ENCODE data around the gene SERPINA12.
"Not testable (repeated sequence)": the region's sequence is repeated elsewhere in the genome, so short reads cannot be mapped to it uniquely, and the experiment has no call there.

The SERPINA12 gene

DNA sequence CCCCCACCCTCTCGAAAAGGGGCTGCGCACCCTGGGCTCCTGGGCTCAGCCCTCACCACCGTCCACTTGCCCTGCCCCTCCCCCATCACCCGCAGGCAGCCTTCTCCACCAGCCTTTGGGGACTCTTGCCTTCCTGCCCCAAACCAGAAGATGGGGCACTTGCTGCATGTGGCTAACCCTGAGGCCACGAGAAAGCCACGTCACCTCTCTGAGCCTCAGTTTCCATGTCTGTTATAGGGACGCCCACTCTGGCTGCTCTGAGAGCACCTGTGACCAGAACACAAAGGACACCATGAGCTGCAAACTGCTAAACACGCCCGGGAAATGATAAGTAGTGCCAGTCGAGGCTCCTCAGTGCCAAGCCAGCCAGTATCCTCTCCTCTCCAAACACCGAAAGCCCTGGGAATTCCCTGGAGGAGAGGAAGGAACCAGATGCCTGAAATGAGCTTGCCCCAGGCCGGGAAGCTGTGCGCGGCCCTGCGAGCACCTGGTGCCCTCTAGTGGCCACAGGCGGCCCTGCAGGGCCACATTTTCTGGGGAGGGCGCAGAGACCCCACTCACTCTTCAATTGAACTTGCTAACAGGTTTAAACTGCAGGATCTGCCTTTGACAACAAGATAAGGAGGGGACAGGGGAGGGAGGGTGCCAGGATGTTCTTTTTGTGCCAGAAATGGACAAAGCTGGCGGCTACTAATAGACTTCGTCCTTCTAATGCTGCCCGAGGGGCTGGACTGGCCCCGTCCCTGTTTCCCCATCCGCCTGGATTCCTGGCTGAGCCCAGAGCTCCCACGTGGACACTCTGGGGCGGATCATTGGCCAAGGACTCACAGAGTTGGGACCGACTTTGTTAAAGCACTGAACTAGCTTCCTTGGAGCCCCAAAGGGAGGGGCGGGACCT, 23.1 kb downstream of the SERPINA12 start:
- FAIRE-seq: no peak

GRCh38 chr14:94484481-94484880, 24.8 kb downstream of the SERPINA12 start:
- no peak for FAIRE-seq

DNA sequence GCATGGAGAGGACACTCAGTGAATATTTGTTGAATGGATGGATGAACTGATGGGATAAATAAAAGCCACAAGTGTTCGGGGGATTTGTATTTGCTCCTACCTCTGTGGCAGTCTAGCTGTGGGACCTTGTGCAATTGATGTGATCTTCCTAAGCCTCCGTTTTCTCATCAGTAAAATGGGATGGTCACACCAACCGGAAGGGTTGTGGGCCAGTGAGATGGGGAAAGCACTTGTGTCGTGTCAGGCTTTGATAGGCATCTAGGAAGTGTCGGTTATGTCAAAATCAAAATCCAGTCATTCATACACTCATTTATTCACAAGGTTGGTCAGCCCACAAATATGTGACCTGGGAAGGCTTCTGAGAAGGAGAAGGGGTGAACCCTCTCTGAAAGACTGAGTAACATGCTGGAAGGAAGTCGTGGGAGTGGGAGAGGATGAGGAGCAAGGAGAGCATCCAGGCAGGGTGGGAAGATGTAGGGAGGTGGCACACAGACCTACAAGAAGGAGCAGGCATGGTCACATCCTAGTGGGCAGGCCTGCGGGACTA, 25.5 kb downstream of the SERPINA12 start:
- FAIRE-seq: no peak

- no peak for FAIRE-seq
These were observed 26.2 kb downstream of the SERPINA12 start for GRCh38 chr14:94483071-94483451.

GRCh38 chr14:94482132-94483070, 26.9 kb downstream of the SERPINA12 start:
- not testable (repeated sequence) for FAIRE-seq

GRCh38 chr14:94481468-94482131, 27.7 kb downstream of the SERPINA12 start:
- FAIRE-seq: no peak

DNA sequence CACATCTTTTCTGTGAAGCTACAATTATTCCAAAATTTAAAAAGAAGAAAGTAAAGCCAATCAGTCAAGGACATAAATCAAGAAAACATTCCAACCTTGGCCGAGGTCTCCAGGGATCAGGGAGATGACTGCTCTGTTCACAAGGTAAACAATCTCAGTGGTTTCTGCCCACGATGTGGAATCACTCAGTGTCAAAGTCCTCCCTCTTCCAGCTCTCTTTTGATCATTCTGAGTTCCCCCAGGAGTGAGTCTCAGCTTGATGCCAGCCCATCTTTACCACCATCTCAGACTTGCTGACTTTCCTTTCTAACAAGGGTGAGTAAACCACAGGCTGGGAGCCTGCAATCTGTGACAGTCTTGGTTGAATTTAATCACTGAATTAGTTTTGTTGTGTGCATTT, 28.5 kb downstream of the SERPINA12 start:
- FAIRE-seq: no peak

GRCh38 chr14:94478420-94478819, 30.8 kb downstream of the SERPINA12 start:
- FAIRE-seq: no peak

DNA sequence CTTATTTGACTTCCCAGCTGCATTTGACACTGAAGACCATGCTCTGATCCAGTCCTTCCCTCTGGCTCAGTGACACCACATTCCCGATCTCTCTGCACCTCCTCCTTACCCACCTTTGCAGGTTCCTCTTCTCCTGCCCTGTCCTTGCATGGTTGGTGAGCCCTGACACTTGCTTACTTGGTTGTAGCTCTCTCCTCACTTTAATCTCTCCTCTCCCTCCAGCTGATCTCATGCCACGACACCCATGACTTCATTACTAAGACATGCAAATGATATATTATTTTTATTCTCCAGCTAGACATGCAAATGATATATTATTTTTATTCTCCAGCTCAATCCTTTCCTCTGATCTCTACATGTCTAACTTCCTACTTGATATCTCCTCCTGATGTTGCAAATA, 33.2 kb downstream of the SERPINA12 start, which contains the start of gene SERPINA9:
TSS of gene SERPINA9 (minus strand) at position 175 of the 400 bp plus-strand sequence. CDS start 6,357 bp downstream, outside the sequence.
- no peak for FAIRE-seq

- FAIRE-seq: no peak
These were observed 34.7 kb downstream of the SERPINA12 start for GRCh38 chr14:94474581-94475031.

- no peak for FAIRE-seq
These were observed 35.4 kb downstream of the SERPINA12 start for GRCh38 chr14:94473666-94474410.

- no peak for FAIRE-seq
These were observed 36.4 kb downstream of the SERPINA12 start for GRCh38 chr14:94472842-94473241.

- FAIRE-seq: no peak
These were observed 38.2 kb downstream of the SERPINA12 start for GRCh38 chr14:94471045-94471444.

DNA sequence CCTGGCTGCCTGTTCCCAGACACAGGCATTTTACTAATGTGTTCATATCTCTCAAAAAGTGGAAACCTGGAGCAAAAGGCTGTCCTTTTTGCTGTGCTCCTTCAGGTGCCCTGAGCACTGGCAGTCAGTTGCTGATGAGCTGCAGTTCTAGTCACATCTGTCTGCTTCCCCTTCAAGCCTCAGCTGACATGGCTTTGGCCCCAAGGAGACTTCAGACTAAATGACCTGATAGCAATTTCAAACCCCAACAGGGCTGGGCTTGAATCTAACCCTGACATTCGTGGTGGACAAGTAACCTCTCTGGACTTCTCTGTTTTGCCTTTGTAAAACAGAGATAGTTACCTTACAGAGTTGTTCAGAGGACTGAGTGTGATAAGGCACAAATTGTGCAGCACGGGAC, 39.0 kb downstream of the SERPINA12 start:
- no peak for FAIRE-seq

DNA sequence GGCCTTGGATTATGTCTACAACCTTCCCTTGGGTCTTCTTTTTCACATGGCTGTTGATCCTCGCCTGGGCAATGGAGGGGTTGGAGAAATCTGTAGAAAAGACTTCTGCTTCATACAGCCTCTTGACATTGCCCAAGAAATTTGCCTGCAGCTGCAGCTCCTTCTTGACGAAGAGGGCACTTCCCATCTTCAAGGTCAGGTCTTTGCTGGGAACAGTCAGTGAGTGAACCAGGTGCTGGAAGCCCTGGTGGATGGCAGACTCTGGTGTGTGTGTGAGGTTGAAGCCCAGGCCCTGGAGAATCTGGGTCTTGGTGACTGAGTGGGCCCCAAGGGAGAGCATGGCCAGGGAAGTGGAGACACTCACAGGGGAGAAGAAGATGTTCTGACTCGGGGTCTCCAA, 40.0 kb downstream of the SERPINA12 start:
- no peak for FAIRE-seq

- no peak for FAIRE-seq
These were observed 41.3 kb downstream of the SERPINA12 start for GRCh38 chr14:94467728-94468520.

DNA sequence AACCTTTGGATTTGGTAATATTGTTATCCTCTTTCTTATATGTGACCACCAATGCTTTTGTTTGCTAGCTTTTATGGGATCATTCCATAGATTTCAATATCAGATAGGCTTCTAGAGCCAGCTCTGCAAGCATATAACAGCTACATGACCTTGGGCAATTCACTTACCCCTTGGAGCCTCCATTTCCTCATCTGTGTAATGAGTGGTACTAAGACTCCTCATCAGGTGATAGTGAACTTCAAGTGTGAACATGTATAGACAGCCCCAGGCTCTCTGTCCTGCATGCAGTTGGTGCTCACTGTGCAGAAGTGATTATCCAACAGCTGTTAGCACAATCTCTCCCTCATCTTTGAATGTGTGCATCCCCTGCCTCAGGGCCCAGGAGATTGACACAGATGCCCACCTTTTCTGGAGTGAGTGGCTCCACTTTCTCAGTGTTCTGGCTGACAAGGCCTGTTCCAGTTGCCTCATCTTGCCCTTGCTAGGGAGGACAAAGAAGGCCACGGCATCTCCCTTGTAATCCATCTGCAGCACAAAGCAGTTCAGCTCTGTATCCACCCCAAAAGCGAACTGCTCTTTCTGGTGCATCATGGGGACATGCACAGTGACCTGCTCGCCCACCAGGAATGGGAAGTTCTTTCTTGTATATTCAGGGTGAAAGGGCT, 42.4 kb downstream of the SERPINA12 start:
- no peak for FAIRE-seq

DNA sequence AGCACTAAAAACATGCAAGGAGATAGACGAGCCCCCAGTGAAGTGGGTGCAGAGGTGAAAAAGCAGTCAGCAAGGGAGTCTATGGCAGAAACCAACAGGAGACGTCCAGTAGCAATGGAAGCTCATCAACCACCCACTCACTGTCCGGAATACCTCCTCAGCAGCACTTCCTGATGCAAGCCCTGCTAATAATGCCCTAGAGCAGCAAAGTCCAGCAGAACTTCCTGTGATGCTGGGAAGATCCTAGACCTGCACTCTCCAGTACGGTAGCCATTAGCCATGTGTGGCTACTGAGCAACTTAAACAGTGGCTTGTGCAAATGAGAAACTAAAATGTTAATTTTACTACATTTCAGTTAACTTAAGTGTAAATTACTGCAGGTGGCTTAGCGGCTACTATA, 44.2 kb downstream of the SERPINA12 start:
- no peak for FAIRE-seq

- no peak for FAIRE-seq
These were observed 45.0 kb downstream of the SERPINA12 start for GRCh38 chr14:94464290-94464689.
